HUDEP-2 (cell line): ENCODE data around the gene DGKG.

Experiments
- DNase-seq, 76 experiments: peaks; one replicate each; lab custom pipeline; 2025; ENCODE audit not compliant: unreplicated experiment in 76 of 76; lab: John Stamatoyannopoulos, UW

The DGKG gene

GRCh38 chr3:186361762-186362536, at the start of gene DGKG:
TSS of gene DGKG (minus strand) at chr3:186362234. CDS start at chr3:186320459, 41,775 bp downstream.
- DNase-seq: no peak

DNA sequence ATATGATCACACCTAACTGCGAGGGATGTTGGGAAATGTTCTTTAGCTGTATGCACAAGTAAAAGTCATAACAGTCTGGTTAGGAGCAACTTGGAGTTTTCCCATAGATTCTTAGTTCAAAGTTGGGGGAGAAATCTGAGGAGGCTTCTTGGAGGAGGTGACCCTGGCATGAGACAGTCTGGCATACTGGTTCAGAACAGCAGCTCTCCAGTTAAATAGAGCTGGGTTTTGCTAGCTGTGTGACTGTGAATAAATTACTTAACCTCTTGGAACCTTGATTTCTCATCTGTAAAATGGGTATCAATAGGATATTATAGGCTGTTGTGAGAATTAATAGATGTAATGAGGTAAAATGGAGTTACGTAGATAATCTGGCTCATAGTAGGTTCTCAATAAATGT, 49.1 kb upstream of the DGKG start:
- DNase-seq: no peak

DNA sequence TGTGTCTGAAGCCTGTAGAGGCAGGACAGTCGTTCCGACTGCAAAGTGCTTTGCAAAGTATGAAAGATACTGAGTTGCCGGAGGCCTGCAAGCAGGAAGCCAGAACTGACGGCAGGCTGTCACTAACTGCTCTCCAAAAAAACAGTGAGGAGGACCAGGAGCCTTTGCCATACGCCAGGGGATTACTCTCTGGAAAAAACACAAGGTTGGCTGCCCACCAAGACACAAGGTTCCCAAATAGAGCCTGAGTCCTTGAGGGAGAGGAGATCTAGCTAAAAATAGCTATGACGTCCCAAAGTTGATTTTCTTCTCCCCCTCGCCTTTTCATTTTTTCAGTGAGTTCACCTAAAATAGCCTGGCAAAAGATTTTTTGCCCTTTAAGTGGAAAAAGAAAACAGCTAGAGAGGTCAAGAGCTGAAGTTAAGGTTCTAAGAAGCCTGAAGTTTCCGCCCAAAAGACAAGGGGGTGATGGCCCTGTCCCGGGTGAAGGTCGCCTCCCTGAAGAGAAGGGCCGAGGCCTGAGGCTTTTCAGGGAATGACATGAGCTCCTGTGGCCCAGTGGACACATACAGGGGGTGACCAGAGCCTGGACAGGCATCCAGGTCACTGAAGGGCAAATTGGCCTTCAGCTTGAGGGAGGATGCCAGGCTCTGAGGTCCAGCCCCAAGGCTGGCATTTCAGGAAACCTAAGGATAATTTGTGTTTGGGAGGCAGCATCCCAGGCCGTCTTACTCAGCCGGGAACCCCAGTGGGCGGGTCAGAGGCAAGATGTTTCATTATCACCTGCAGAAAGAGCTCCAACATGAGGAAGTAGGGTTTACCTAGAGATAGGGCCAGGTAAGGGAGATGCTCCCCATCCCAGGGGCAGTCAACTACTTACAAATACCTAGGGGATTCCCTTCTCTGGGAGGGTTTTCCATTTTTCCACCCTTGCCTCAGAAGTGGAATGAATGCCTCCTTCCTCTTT, 44.9 kb upstream of the DGKG start:
- no peak for DNase-seq

DNA sequence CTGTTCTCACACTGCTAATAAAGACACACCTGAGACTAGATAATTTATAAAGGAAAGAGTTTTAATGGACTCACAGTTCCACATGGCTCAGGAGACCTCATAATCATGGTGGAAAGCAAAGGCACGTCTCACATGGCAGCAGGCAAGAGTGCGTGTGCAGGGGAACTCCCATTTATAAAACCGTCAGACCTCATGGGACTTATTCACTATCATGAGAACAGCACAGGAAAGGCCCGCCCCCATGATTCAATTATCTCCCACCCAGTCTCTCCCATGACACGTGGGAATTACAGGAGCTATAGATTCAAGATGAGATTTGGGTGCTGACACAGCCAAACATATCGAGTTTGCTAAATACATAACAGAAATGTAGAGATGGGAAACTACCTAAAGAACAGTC, 39.5 kb upstream of the DGKG start:
- DNase-seq: no peak

DNA sequence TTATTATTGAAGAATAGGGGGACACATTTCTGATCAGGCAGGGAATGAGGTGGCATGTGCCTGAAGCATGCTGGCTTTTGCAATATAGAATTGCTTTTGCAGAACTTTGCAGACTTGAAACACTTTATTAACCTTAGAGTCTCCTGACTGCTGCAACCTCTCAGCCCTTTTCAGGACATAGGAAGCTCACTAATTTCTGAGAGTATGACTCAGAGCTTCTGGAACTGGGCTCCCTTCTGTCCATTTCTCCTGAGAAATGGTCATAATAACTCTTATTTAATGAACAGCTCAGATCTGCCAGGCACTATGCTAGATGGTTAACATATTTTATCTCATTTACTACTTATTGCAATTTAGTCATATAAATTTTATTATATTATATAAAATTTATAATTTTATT, 38.6 kb upstream of the DGKG start:
- DNase-seq: no peak

DNA sequence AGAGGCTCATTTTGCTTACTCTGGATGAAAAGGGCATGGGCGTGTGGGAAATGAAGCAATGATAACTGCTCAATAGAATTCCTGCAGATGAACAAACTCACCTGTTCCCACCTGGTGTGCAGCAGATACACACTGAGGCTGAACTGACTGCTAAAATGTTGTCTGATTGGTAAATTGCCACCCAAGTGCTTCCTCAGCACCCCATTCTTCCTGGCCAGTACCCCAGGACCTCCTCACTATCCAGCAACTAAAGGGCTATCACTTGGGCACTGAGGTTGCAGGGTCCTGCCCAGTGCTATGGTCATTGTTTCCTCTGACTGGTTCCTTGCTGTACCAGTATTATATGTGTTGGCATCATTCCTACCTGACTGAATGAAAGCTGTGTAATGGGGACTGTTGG, 38.0 kb upstream of the DGKG start:
- no peak for DNase-seq

GRCh38 chr3:186394566-186395217, 32.7 kb upstream of the DGKG start:
- DNase-seq: no peak

DNA sequence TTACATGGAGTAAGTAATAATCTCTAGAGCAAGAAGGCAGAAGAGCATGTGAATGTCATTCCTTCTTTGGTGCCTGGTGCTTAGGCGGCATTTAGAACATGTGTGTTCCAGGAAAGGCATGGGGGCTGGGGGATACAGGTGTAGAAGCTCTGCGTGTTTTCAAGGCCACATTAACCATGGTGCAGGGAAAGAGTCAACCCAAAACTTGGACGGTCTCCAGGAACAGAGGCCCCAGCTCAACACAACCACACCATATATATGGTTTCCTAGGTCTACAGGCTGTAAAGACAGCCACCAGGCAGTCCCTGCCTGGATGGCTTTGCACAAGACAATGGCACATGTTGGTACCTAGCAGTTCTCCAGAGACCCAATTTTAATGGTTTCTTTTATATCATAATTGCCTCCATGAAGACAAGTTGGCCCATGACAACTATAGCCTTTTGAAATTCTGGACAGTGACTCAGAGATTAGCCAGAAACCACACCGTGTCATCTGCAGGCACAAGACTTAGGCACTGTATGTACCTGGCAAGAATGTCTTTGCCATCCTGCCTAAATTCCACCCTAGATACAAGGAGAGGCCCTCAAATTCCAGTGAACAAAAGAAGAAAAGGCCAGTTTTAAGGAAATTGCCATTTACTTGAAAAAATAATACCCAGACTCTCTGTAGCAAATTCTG, 25.0 kb upstream of the DGKG start:
- DNase-seq: no peak

DNA sequence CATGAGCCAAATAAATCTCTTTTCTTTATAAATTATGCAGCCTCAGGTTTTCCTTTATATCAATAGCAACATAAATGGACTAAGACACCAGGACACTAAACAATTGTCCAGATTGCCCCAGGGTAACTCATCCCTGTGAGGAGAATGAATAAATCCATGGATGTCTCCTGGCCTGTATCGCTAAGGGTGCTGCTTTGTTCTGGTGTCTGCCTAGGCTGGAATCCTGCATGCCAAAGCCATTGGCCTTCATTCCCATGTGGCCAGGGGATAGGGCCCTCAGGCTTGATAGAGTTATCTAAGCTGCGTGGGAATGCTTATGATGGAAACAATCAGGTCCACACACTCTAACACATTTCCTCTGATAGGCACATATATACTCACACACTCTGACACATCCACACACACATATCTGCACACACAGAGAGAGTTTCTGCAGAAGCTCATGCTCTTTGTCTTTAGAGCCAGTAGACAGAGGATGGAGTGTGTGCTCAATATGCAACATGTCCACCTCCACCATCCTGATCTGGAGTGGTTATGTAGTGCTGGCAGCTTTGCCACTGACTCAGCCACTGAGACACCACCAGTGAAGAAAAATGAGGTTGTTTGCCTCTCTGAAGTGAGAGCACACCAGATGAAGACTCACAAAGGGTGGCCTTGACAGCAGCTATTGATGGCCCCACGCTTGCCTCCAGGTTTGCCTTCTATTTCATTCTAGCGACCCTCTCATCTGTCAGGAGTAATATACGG, 24.0 kb upstream of the DGKG start:
- DNase-seq: no peak

DNA sequence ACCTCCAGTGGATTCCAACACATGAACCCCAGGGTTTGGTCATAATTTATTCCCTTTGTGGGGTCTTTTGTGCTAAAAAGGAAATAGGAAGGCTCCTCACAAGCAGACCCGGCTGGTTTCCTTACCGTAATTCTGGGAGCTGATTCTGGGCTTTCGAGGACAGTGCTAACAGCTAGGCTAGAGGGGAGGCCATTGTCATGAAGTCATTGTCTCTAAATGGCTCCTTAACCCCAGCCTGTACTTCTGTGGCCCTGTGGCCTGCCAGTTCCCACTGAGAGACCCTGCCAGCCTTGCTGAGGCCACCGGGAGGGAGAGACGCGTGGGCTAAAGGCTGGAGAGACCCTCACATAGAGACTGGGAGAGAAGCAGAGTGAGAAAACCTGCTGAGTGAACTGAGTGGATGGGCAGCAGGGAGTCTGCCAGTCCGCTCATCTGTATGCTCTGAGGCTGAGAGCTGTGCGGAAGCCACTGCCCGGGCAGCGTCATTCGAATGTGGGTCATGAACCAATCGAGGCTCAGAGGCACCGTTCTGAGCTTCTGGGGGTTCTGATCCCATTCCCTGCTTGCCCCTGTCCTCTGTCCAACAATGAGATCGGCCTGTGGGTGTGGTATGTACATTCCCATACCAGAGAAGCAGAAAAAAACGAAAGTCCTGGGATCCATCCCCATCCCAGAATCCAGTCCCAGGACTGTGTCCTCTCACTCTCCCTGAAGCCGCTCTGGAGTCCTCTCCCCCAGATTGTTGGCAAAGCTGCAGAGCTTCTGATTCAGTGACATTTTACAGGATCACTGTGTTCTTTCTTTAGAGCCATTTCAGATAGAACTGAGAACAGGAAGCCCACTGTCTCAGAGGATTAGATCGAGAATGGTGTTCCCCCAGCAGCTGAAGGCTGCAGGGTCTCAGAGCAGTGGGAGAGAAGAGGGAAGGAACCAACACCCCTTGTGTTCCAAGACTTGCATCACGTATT, 21.3 kb upstream of the DGKG start:
- no peak for DNase-seq

- DNase-seq: no peak
Observed at GRCh38 chr3:186382217-186382885, 20.3 kb upstream of the DGKG start.

DNA sequence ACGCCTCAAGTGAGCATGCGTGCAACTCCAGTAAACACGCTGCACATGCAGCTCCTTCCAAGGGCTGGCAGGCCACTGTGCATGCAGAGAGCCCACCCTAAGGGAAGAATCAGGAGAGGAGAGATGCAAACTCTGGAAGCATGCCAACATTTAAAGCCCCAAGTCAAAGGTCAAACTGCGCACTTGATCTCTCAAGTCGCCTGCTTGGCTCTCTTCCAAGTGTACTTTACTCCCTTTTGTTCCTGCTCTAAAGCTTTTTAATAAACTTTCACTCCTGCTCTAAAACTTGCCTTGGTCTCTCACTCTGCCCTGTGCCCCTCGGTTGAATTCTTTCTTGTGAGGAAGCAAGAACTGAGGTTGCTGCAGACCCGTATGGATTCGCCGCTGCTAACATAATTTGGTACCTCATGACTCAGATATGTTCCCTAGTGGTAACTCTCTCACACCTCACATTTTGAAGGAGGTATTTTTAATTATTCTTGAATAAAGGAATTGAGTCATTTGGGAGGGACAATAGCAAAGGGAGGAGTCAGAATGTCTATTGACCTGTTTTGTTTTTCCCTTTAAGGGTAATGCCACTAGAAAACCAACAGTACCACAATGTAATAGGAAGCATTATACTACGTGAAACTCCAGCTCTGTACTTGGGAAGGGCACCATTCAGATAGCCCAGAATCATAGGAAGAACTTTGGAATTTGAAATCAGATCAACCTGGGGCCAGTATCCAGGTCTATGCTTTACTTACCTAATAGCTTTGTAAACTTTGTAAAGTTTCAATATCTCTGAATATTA, 19.6 kb upstream of the DGKG start:
- DNase-seq: no peak

- no peak for DNase-seq
Observed at GRCh38 chr3:186380622-186381380, 18.8 kb upstream of the DGKG start.

DNA sequence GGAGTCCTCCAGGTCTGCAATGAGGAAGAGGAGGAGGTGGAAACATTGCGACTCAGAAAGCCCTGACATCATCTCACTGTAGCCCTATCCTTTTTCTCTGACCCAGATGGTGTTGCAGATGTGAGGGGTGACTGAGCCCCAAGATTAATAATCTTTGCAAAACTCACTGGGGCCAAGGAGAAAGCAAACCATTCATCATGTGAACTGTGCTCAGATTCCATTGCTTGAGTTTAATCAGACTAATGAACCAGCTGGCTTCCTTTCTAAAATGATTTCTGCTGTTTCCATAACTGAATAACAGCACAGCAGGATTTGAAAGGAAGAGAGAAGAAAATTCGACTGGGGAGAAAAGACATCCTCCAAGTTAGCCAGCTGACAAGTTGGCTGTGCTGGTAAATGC, 13.4 kb upstream of the DGKG start:
- DNase-seq: no peak

GRCh38 chr3:186374376-186374775, 12.3 kb upstream of the DGKG start:
- no peak for DNase-seq

DNA sequence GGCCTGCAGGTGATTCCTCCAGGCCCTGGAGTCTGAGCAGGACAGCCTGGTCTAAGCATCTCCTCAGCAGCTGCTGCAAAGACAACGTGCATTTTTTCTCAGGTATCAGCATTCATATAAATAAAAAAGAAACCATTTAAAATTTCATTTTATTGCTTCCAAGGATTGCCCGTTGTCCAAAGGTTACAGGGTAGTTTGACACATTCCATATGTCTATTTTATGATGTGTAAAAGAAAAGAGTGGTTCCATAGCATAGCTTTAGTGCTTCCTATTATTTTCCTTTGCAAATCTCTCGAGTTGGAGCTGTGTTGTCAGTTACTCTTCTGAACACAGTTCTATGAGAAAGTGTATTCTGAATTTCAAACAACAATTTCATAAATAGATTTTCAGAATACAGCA, 7.2 kb upstream of the DGKG start:
- DNase-seq: no peak

DNA sequence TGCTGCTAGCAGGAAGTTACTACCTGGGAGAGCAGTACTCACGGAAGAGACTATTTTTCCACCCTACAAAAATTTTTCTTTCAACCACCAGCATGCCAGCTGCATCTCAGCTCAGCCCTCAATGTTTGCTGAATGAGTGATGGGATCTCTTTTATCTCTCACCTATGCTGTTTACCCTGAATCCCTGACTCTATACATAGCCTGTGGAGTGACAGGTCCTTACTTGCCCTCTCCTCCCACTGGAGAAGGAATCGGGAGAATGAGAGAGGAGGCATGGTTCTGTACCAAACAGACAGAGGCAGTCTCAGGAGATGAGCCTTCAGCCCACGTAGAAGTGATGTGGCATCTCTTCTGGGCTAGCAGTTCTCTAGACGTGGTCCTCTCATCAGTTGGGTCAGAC, 6.7 kb upstream of the DGKG start:
- no peak for DNase-seq
